ENCODE measurements around the gene PDZD2.

DNA sequence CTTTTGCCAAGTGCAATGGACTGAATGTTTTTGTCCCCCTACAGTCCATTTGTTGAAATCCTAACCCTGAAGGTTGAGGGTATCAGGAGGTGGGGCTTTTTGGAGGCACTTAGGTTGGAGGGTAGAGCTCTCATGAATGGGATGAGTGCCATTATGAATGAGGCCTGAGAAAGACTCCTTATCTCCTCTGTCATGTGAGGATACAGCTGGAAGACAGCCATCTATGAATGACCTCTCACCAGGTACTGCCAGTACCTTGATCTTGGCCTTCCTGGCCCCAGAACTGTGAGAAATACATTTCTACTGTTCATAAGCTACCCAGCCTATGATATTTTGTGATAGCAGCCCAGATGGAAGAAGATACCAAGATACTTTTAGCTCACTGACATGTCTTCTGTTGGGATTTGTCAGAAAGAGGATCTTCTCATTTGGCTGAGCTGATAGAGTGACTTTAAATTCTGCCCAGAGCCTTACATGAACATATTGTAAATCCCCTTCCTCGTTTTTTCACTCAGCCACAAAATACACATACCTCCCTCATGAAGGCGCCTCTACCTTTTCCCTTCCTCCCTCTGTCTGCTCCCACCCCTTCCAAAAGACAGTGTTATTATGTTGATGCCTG lies 256.4 kb downstream of the PDZD2 start:
- TF ChIP-seq, protein P1, sequence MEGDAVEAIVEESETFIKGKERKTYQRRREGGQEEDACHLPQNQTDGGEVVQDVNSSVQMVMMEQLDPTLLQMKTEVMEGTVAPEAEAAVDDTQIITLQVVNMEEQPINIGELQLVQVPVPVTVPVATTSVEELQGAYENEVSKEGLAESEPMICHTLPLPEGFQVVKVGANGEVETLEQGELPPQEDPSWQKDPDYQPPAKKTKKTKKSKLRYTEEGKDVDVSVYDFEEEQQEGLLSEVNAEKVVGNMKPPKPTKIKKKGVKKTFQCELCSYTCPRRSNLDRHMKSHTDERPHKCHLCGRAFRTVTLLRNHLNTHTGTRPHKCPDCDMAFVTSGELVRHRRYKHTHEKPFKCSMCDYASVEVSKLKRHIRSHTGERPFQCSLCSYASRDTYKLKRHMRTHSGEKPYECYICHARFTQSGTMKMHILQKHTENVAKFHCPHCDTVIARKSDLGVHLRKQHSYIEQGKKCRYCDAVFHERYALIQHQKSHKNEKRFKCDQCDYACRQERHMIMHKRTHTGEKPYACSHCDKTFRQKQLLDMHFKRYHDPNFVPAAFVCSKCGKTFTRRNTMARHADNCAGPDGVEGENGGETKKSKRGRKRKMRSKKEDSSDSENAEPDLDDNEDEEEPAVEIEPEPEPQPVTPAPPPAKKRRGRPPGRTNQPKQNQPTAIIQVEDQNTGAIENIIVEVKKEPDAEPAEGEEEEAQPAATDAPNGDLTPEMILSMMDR (conservative IDR thresholded peaks at IDR 0.05): no peak
- no peak for TF ChIP-seq EZH2 (IDR thresholded peaks at IDR 0.05; ENCODE audit: low read depth)

All from PC-9 (cell line).